RWPE2 (cell line): Measurements from ENCODE around the gene INTS2.

Experiments
- ATAC-seq: fragments of 200-7000 bp; cut with Tn5 transposase; 3 replicates; pipeline ENCODE4 v1.9.1; 2021; ENCODE audit warnings: low read depth
- DNase-seq: peaks from one replicate; pipeline ENCODE4 v3.0.0-alpha.2; 2020; ENCODE audit warnings: low spot score
- H3K27ac ChIP-seq: fragments of 450-650 bp; 2 replicates; pipeline ENCODE4 v1.5.1; 2017; ENCODE audit warnings: mild to moderate bottlenecking; ENCODE audit not compliant: poor library complexity, severe bottlenecking
- H3K27me3 ChIP-seq: fragments of 250-450 bp; sonication (Bioruptor Pico); 2 replicates; pipeline ENCODE4 v1.5.1; 2021; ENCODE audit warnings: mild to moderate bottlenecking, moderate library complexity; ENCODE audit not compliant: insufficient read depth, poor library complexity, severe bottlenecking
- H3K36me3 ChIP-seq: fragments of 250-450 bp; sonication (Bioruptor Pico); 2 replicates; pipeline ENCODE4 v1.5.1; 2020; ENCODE audit warnings: low read depth, mild to moderate bottlenecking, moderate library complexity
- H3K4me1 ChIP-seq: fragments of 250-450 bp; sonication (Bioruptor Pico); 2 replicates; pipeline ENCODE4 v1.5.1; 2021; ENCODE audit warnings: mild to moderate bottlenecking, moderate library complexity; ENCODE audit not compliant: insufficient read depth, poor library complexity, severe bottlenecking
- H3K4me3 ChIP-seq: fragments of 250-450 bp; sonication (Bioruptor Pico); 2 replicates; pipeline ENCODE4 v1.5.1; 2021; ENCODE audit warnings: mild to moderate bottlenecking, moderate library complexity; ENCODE audit not compliant: severe bottlenecking
- H3K9me3 ChIP-seq: fragments of 250-450 bp; sonication (Bioruptor Pico); 2 replicates; pipeline ENCODE4 v1.5.1; 2021; ENCODE audit warnings: mild to moderate bottlenecking, moderate library complexity; ENCODE audit not compliant: severe bottlenecking
- CTCF ChIP-seq: fragments of 450-650 bp; IDR thresholded peaks from one replicate; pipeline ENCODE4 v1.5.1; 2017; ENCODE audit warnings: mild to moderate bottlenecking, moderate library complexity; ENCODE audit not compliant: poor library complexity, severe bottlenecking

INTS2 gene

DNA sequence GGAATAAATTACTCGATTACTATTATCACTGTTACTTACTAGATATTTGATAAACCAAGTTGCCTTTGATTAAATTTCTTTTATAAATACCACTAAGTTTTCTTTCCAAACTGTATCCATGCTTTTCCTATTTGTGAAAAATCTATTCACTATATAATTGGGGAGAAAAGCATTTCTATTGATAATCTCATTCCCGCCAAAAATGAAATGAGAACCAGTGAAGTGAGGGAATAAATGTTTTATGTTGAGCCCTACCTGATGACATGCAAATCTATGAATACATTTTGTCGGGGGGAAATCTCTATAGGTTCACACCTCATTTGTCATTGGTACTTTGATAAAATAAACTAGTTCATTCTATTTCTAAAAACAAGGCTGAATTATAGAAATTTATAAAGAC, 80.1 kb downstream of the INTS2 start:
- TF ChIP-seq CTCF, result no peak
- H3K9me3 ChIP-seq, result no peaks in the 10 kb centered on the region
- ATAC-seq (no peak), DNase-seq (no peak)
- no peak overlapping the region for H3K4me3 ChIP-seq
- no peaks in the 10 kb centered on the region for H3K27me3 ChIP-seq
- H3K4me1 ChIP-seq, result no peaks in the 10 kb centered on the region
- H3K36me3 ChIP-seq, result peaks cover 98% of the 10 kb centered on the region
- no peak overlapping the region for H3K27ac ChIP-seq

DNA sequence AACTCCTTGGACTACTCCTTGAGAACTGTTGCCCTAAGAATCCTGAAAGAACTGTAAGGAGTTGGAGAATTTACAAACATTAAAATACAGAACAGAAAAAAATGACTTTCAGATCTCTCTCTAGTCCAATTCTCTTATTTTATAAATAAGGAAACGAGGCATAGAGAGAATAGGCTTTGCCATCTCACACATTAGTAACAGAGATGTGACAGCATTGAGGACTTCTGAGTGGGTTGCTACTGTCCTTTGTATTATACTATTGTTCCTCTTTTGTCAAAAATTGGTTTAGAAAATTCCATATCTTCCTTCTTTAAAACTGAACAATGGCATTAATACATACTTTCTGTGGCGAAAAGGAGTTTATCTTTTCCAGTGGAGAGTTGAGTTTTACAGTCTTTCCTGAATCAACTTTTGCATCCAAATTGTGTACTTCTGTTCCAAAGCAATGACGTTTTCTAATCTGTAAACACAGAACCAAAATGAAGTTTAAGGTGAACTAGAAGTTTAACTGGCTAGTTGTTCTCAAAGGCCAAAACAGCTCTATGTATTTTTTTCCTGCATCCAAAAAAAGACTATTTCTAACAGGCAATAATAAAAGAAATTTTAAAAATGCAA, 80.9 kb downstream of the INTS2 start:
- TF ChIP-seq CTCF, result no peak
- no peaks in the 10 kb centered on the region for H3K4me1 ChIP-seq
- DNase-seq, result no peak
- H3K4me3 ChIP-seq, result no peak overlapping the region
- H3K27me3 ChIP-seq, result no peaks in the 10 kb centered on the region
- ATAC-seq, result no peak
- no peak overlapping the region for H3K27ac ChIP-seq
- no peaks in the 10 kb centered on the region for H3K9me3 ChIP-seq
- peaks cover 96% of the 10 kb centered on the region for H3K36me3 ChIP-seq

GRCh38 chr17:61846088-61846487, 81.7 kb downstream of the INTS2 start:
- no peak overlapping the region for H3K4me3 ChIP-seq
- H3K9me3 ChIP-seq, result no peaks in the 10 kb centered on the region
- no peak for ATAC-seq
- H3K36me3 ChIP-seq, result peaks cover 96% of the 10 kb centered on the region
- no peaks in the 10 kb centered on the region for H3K4me1 ChIP-seq
- no peak for TF ChIP-seq CTCF
- H3K27ac ChIP-seq, result no peak overlapping the region
- DNase-seq, result no peak
- no peaks in the 10 kb centered on the region for H3K27me3 ChIP-seq

DNA sequence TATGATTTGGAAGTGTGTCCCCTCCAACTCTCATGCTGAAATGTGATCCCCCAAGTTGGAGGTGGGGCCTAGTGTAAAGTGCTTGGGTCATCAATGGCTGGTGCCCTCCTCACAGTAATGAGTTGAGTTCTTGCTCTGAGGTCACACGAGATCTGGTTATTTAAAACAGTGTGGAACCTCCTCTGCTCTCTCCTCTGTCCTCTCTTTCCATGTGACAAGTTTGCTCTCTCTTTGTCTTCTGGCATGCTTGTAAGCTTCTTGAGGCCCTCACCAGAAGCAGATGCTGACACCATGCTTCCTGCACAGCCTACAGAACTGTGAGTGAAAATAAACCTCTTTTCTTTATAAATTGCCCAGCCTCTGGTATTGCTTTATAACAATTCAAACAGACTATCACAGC, 84.3 kb downstream of the INTS2 start:
- Histone ChIP-seq H3K4me1 (no peaks in the 10 kb centered on the region), H3K4me3 (no peak overlapping the region), H3K36me3 (peaks cover 89% of the 10 kb centered on the region), H3K27ac (no peak overlapping the region), H3K27me3 (no peaks in the 10 kb centered on the region), H3K9me3 (no peaks in the 10 kb centered on the region)
- TF ChIP-seq CTCF, result no peak
- no peak for ATAC-seq
- DNase-seq, result no peak

- H3K4me1 ChIP-seq, result no peaks in the 10 kb centered on the region
- H3K9me3 ChIP-seq, result no peaks in the 10 kb centered on the region
- peaks cover 87% of the 10 kb centered on the region for H3K36me3 ChIP-seq
- TF ChIP-seq CTCF, result no peak
- H3K27me3 ChIP-seq, result no peaks in the 10 kb centered on the region
- H3K4me3 ChIP-seq, result no peak overlapping the region
- no peak for ATAC-seq
- DNase-seq, result no peak
- H3K27ac ChIP-seq, result no peak overlapping the region
These were observed 84.9 kb downstream of the INTS2 start for GRCh38 chr17:61842899-61843298.
